ENCODE data around the gene CACNA2D2.

The CACNA2D2 gene

GRCh38 chr3:50454481-50455070, 48.9 kb downstream of the CACNA2D2 start:
- TF ChIP-seq CTCF (IDR thresholded peaks at IDR 0.05; ENCODE audit: low read depth, low read length) = no peak
- H3K4me3 ChIP-seq (replicated peaks in 1 of 2; ENCODE audit: low read depth in 2 of 2, low read length in 2 of 2) = no peak overlapping the region
- DNase-seq (ENCODE audit: low read depth in 2 of 2) = no peak

GRCh38 chr3:50453907-50454306, 49.5 kb downstream of the CACNA2D2 start:
- DNase-seq (ENCODE audit: low read depth in 2 of 2) = no peak
- no peak overlapping the region for H3K4me3 ChIP-seq (replicated peaks in 1 of 2; ENCODE audit: low read depth in 2 of 2, low read length in 2 of 2)
- TF ChIP-seq CTCF (IDR thresholded peaks at IDR 0.05; ENCODE audit: low read depth, low read length) = no peak

DNA sequence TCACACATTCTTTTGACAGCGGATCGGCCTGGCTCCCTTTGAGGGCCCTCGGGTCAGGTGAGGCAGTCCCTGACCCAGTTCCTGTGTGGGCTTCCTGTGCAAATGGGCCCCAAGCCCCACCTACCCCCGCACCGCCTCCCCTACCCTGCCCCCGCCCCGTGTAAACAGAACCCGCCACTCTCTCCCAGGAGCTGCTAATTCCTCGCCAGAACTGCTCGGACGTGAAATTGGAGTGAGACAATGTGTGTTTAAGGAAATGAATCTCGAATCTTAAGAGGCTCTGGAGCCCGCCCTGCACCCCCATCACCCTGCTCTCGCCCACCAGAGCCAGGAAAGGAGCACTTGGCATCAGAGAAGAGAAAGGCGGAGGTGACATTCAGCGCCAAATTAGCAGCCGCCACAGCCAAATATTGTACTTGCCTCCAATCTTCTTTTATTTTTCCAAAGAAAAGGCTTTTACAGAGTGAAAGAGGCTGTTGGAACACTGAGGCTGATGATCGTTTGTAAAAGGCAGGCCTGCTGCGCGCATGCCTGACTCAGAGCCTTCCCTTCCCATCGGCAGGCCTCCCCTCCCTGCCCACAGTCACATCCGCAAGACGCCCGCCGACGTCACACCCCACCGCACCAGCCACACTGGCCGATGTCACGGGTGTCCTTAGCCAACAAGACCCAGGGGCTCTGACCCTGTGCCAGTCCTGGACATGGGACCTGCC, 53.1 kb downstream of the CACNA2D2 start:
- peak; percentile 2 to 37 for DNase-seq (ENCODE audit: low read depth in 2 of 2)
- TF ChIP-seq CTCF (IDR thresholded peaks at IDR 0.05; ENCODE audit: low read depth, low read length) = no peak
- no peak overlapping the region for H3K4me3 ChIP-seq (replicated peaks in 1 of 2; ENCODE audit: low read depth in 2 of 2, low read length in 2 of 2)

DNA sequence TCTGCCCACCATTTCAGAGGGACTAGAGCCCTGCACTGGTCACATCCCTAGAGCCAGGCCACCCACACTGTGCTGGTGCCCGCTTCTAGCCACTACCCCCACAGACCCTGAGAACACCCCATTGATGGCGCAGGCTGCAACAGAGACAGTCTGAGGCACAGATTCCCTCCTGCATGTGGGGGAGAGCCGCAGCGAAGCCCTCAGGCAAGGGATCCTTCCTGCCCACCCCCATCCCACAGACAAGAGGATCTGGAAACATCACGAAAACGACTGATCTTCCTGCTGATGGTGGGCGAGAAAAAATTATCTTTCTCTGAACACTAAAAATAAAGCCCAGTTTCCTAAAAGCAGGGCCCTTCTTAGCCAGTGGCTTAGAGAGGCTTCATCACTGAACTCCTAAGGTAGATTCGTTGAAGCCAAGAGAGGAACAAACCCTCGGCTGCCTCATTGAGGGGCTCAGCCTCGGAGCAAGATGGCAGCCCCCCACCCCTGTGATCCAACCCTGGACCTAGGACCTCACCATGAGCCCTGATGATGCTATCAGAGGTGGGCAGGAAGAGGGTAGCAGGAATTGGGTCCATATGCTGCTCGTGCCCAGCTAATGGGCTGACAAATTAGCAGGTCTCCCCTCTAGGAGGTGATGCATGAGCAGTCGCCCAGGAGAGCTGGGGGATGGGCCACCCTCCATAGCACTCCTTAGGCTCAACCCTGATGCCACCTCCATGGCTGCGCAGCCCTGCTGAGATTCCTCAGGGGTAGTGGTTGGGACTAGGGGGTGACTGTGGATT, 54.5 kb downstream of the CACNA2D2 start:
- TF ChIP-seq CTCF (IDR thresholded peaks at IDR 0.05; ENCODE audit: low read depth, low read length) = no peak
- no peak overlapping the region for H3K4me3 ChIP-seq (replicated peaks in 1 of 2; ENCODE audit: low read depth in 2 of 2, low read length in 2 of 2)

DNA sequence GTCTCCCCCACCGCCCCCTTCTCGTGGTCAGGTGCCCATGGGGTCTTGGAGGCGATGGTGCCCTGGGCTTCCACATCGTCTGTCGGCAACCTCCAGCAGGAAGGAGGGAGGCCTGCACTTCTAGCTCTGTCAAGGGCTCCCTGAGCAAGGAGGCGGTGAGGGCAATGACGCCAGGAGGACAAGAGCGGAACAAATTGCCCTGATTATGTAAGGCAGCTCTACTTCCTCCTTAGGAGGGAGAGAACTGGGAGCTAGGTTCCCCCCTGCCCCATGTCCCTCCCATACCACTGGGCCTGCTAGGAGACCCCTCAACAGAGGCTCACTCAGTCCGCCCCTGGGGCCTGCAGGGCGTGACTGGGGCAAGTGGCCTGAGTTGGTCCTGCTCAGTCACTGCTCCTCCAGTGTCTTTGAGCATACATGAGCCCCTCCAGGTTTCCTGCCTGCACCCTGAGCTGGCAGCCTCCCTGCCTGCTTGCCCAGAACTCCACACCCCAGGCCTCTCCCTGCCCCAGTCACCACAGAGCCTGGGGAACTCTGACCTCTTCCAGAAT, 56.1 kb downstream of the CACNA2D2 start:
- DNase-seq (ENCODE audit: low read depth in 2 of 2) = no peak
- H3K4me3 ChIP-seq (replicated peaks in 1 of 2; ENCODE audit: low read depth in 2 of 2, low read length in 2 of 2) = no peak overlapping the region
- no peak for TF ChIP-seq CTCF (IDR thresholded peaks at IDR 0.05; ENCODE audit: low read depth, low read length)

More for the DNA sequence above, 54.5 kb downstream of the CACNA2D2 start:
- no peak for DNase-seq (ENCODE audit: low read depth in 2 of 2)

DNA sequence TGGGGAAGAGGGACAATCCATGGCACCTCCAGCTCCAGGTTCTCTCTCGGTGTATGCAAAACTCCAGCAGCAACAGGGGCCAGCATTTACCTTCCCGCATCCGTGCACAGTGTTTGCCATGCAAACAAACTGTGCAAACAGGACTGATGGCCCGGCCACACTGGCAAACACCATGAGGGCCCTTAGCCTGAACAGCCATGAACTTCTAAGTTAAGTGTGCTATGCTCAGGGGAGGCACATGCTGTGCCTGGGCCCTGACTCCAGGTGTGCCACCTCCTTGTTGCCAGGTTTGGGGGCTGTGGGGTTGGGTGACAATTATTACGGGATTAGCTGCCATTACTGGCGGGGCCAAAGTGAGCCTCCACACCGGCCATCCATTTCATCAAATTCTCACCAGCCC, 57.5 kb downstream of the CACNA2D2 start:
- no peak for DNase-seq (ENCODE audit: low read depth in 2 of 2)
- no peak for TF ChIP-seq CTCF (IDR thresholded peaks at IDR 0.05; ENCODE audit: low read depth, low read length)
- no peak overlapping the region for H3K4me3 ChIP-seq (replicated peaks in 1 of 2; ENCODE audit: low read depth in 2 of 2, low read length in 2 of 2)

All from cardiac fibroblast (primary cell).